ENCODE data around the gene SRMS. TPM values are rescaled to one million over a fixed set of nuclear protein-coding genes. Genes with fewer than 3 reads are reported as not detected.

The SRMS gene
- total RNA-seq, 4 donors from 2014 or later: not detected

- no peak for DNase-seq
- TF ChIP-seq, protein P1, sequence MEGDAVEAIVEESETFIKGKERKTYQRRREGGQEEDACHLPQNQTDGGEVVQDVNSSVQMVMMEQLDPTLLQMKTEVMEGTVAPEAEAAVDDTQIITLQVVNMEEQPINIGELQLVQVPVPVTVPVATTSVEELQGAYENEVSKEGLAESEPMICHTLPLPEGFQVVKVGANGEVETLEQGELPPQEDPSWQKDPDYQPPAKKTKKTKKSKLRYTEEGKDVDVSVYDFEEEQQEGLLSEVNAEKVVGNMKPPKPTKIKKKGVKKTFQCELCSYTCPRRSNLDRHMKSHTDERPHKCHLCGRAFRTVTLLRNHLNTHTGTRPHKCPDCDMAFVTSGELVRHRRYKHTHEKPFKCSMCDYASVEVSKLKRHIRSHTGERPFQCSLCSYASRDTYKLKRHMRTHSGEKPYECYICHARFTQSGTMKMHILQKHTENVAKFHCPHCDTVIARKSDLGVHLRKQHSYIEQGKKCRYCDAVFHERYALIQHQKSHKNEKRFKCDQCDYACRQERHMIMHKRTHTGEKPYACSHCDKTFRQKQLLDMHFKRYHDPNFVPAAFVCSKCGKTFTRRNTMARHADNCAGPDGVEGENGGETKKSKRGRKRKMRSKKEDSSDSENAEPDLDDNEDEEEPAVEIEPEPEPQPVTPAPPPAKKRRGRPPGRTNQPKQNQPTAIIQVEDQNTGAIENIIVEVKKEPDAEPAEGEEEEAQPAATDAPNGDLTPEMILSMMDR (IDR thresholded peaks at IDR 0.05): no peak
- TF ChIP-seq POLR2A (IDR thresholded peaks at IDR 0.05): no peak
- Histone ChIP-seq H3K27ac (no peak overlapping the region), H3K9me3 (no peaks in the 10 kb centered on the region), H3K4me3 (replicated peaks in 1 of 3) (no peak overlapping the region), H3K4me1 (peaks cover 11 to 21% of the 10 kb centered on the region in 2 donors), H3K36me3 (no peaks in the 10 kb centered on the region), H3K27me3 (no peaks in the 10 kb centered on the region)
- intact Hi-C loops (cut with DNase I): no loop called here
- WGBS, 2 donors: 89 to 96% methylated on average over 10 to 11 of the region's 28 CpGs
Observed at GRCh38 chr20:63541371-63541770, 6.2 kb downstream of the SRMS start.

- no peak overlapping the region for H3K4me3 ChIP-seq (replicated peaks in 1 of 3)
- intact Hi-C loops (cut with DNase I): no loop called here
- no peaks in the 10 kb centered on the region for H3K27me3 ChIP-seq
- WGBS, 2 donors: 41 to 67% methylated on average over 20 to 23 of the region's 49 CpGs
- H3K4me1 ChIP-seq: peaks cover 11 to 21% of the 10 kb centered on the region in 2 donors
- H3K36me3 ChIP-seq: no peaks in the 10 kb centered on the region
- no peak overlapping the region for H3K27ac ChIP-seq
- H3K9me3 ChIP-seq: no peaks in the 10 kb centered on the region
- TF ChIP-seq, protein P1 (IDR thresholded peaks at IDR 0.05): no peak
- no peak for TF ChIP-seq POLR2A (IDR thresholded peaks at IDR 0.05)
- peak; percentile 55 to 64 for DNase-seq
Observed at GRCh38 chr20:63540417-63541186, 6.9 kb downstream of the SRMS start.

DNA sequence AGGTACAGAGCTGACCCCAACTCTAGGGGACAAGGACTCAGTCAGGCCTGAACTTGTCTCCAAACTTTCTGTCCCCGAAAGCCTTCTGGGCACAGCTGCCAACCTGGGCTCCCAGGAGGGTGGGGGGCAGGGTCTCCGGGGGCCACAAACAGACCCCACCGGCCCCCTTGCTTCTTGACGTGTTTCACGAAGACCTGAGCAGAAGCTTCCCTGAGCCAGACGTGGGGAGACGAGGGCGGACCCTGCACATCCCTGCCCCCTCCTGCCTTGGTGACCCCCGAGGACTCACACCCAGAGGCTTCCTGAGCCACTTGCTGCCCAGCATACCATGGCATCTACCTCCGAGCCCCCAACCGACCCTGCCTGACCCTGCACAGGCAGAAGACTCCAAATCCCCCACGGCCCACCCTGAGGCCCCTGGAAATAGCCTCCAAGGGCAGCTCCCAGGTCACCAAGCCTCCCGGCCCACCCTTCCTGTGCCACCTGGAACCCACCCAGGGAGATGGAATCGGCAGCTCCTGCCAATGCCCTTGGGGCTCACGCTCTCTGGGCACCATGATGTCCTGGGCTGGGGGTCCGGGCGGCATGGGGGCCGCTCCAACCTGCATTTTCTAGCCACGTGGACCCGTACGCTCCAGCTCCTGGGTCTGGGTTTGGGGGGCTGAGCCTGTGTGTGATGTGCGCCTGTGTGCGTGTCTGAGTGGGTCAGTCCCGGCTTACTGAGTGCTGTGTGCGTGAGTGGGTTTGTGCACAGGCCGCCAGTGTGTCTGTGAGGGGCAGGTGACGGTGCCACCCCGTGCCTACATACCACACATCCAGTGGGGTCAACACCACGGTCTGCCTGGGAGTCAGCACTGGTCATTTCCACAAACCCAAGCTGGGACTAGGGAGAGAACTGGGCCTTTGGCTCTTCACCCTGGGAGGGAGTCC lies 7.8 kb downstream of the SRMS start:
- no peak overlapping the region for H3K4me3 ChIP-seq (replicated peaks in 1 of 3)
- H3K4me1 ChIP-seq: peaks cover 11 to 21% of the 10 kb centered on the region in 2 donors
- TF ChIP-seq, protein P1 (IDR thresholded peaks at IDR 0.05): no peak
- no peak for TF ChIP-seq POLR2A (IDR thresholded peaks at IDR 0.05)
- DNase-seq: no peak
- WGBS, 2 donors: 88 to 94% methylated on average over 9 to 24 of the region's 29 CpGs
- no peak overlapping the region for H3K27ac ChIP-seq
- H3K36me3 ChIP-seq: no peaks in the 10 kb centered on the region
- intact Hi-C loops (cut with DNase I): loop anchor here (5.0 to 10.0 kb wide), 4 partner anchors 203 to 525 kb away; partner anchors contain the start of genes ABHD16B and TCEA2
- H3K9me3 ChIP-seq: no peaks in the 10 kb centered on the region
- no peaks in the 10 kb centered on the region for H3K27me3 ChIP-seq

GRCh38 chr20:63539092-63539430 lies 8.5 kb downstream of the SRMS start:
- Histone ChIP-seq H3K4me3 (replicated peaks in 1 of 3) (no peak overlapping the region), H3K27ac (peak overlapping the region in 1 of 3 donors; percentile 76), H3K9me3 (no peaks in the 10 kb centered on the region), H3K27me3 (no peaks in the 10 kb centered on the region), H3K4me1 (peaks cover 11 to 21% of the 10 kb centered on the region in 2 donors), H3K36me3 (no peaks in the 10 kb centered on the region)
- no peak for TF ChIP-seq POLR2A (IDR thresholded peaks at IDR 0.05)
- TF ChIP-seq, protein P1 (IDR thresholded peaks at IDR 0.05): no peak
- DNase-seq: no peak
- intact Hi-C loops (cut with DNase I): loop anchor here (5.0 to 10.0 kb wide), 4 partner anchors 203 to 526 kb away; partner anchors contain the start of genes ABHD16B and TCEA2
- WGBS, 2 donors: 87 to 96% methylated on average over 11 to 12 of the region's 12 CpGs

Measured in thyroid gland (tissue), 4 donors.